ENCODE data around the gene DSCAML1. TPM values are rescaled to one million over a fixed set of nuclear protein-coding genes. Genes with fewer than 3 reads are reported as not detected.

DSCAML1 gene
- total RNA-seq, 1 experiment from 2014 or later, result not detected

DNA sequence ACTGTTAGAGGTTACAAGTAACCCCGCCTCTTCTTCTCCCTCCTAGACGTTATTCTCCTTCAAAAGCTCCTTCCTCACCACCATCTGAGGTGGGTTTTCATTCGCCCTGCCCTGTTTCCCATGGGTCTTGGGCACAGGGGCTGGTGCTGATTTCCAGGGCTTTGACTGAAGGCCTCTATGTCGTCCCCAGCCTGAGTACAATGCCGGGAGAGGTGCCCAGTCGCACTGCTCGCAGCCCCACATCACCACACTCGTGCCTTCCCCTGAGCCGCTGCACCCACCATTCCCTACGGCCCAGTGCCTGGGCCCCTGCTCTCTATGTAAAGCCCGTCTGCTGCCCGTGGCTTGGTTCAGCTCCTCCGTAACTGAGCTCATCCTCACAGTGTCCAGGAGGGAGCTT, 169.8 kb downstream of the DSCAML1 start:
- no peaks in the 10 kb centered on the region for H3K36me3 ChIP-seq (ENCODE audit: control insufficient read depth in 1 of 2, insufficient read depth in 2 of 2, low read length in 2 of 2)
- no peak overlapping the region for H3K27ac ChIP-seq (ENCODE audit: low read depth, low read length)
- no peak overlapping the region for H3K4me3 ChIP-seq (replicated peaks in 1 of 2; ENCODE audit: low read depth in 1 of 2, low read length in 2 of 2)
- ChIA-PET RAD21 (ENCODE audit: low non-redundant PET in 1 of 2, low total read pairs in 2 of 2, uncharacterized antibody in 2 of 2, unreplicated experiment in 2 of 2) (no interaction called here), POLR2A (no interaction called here), CTCF (interaction anchor here (1.1 kb wide), 1 partner anchor 9 kb away, joined by 3 read pairs; no protein-coding TSS in a partner anchor)
- no peak overlapping the region for H2AFZ ChIP-seq (ENCODE audit: low read depth, low read length, poor library complexity, severe bottlenecking)
- no peak overlapping the region for H3K9ac ChIP-seq (ENCODE audit: low read length)
- no peaks in the 10 kb centered on the region for H3K9me2 ChIP-seq (ENCODE audit: insufficient read depth)
- DNase-seq (ENCODE audit: low read depth, low spot score), result no peak
- no peaks in the 10 kb centered on the region for H3K79me2 ChIP-seq (ENCODE audit: insufficient read depth, low read length)
- no peak for ATAC-seq
- intact Hi-C loops (cut with micrococcal nuclease), result no loop called here
- no TSS peak for BruUV-seq (replicated peaks)
- H3K4me1 ChIP-seq (ENCODE audit: control insufficient read depth in 1 of 2, insufficient read depth in 2 of 2, low read length in 2 of 2), result no peaks in the 10 kb centered on the region
- H4K20me1 ChIP-seq (ENCODE audit: insufficient read depth), result no peaks in the 10 kb centered on the region
- H3K27me3 ChIP-seq (ENCODE audit: insufficient read depth, low read length), result peaks cover 17% of the 10 kb centered on the region; the same call in 1 of the 2 replicates
- H3K9me3 ChIP-seq (ENCODE audit: control insufficient read depth in 1 of 2, insufficient read depth in 1 of 2, low read depth in 1 of 2, low read length in 2 of 2), result peaks cover 1 to 3% of the 10 kb centered on the region in 2 experiments; a peak in 2 of 4 replicates
- no peak overlapping the region for H3K4me2 ChIP-seq (ENCODE audit: low read length)
- TF ChIP-seq EZH2 (IDR thresholded peaks at IDR 0.05), result no peak

DNA sequence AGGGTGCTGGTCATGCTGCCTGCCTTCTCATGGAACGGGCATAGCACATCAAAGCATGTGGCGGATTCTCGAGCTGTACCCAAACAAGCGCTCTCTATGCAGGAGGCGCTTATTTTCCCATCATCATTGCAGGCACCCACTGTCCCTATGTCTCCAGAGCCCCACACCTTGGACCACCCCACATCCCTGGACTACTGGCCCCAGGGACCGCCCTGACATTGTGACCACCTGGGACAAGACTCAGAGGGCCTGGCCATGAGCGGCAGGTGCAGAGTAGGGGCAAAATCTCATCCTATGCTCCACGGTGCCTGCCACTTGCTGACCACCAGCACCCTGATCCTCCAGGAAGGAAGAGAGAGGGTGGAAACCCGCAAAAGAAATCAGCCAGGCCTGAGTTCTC, 170.4 kb downstream of the DSCAML1 start:
- H3K79me2 ChIP-seq (ENCODE audit: insufficient read depth, low read length), result no peaks in the 10 kb centered on the region
- ChIA-PET RAD21 (ENCODE audit: low non-redundant PET in 1 of 2, low total read pairs in 2 of 2, uncharacterized antibody in 2 of 2, unreplicated experiment in 2 of 2) (no interaction called here), POLR2A (no interaction called here), CTCF (interaction anchor here (1.1 kb wide), 1 partner anchor 8 kb away, joined by 3 read pairs; no protein-coding TSS in a partner anchor)
- peaks cover 17% of the 10 kb centered on the region; the same call in 1 of the 2 replicates for H3K27me3 ChIP-seq (ENCODE audit: insufficient read depth, low read length)
- ATAC-seq, result no peak
- H3K36me3 ChIP-seq (ENCODE audit: control insufficient read depth in 1 of 2, insufficient read depth in 2 of 2, low read length in 2 of 2), result no peaks in the 10 kb centered on the region
- no peak overlapping the region for H3K4me2 ChIP-seq (ENCODE audit: low read length)
- intact Hi-C loops (cut with micrococcal nuclease), result no loop called here
- no peaks in the 10 kb centered on the region for H3K4me1 ChIP-seq (ENCODE audit: control insufficient read depth in 1 of 2, insufficient read depth in 2 of 2, low read length in 2 of 2)
- no peak for TF ChIP-seq TCF7L2 (IDR thresholded peaks at IDR 0.05; ENCODE audit: borderline replicate concordance, extremely low read depth, insufficient read depth, insufficient read length)
- no peak for TF ChIP-seq FOSL1 (IDR thresholded peaks at IDR 0.05; ENCODE audit: low read depth)
- no peak for TF ChIP-seq EZH2 (IDR thresholded peaks at IDR 0.05)
- TF ChIP-seq EZH2phosphoT487 (IDR thresholded peaks at IDR 0.05; ENCODE audit: borderline replicate concordance), result no peak
- no peak for TF ChIP-seq POLR2A (IDR thresholded peaks at IDR 0.05; ENCODE audit: borderline replicate concordance, extremely low read depth, insufficient read depth, insufficient read length)
- TF ChIP-seq JUND (IDR thresholded peaks at IDR 0.05), result no peak
- TF ChIP-seq ELF1 (IDR thresholded peaks at IDR 0.05; ENCODE audit: borderline replicate concordance, low read depth), result no peak
- TF ChIP-seq SRF (IDR thresholded peaks at IDR 0.05; ENCODE audit: low read depth), result no peak
- no peak for TF ChIP-seq ZNF274 (IDR thresholded peaks at IDR 0.05; ENCODE audit: low read depth, low read length)
- no peak overlapping the region for H2AFZ ChIP-seq (ENCODE audit: low read depth, low read length, poor library complexity, severe bottlenecking)
- BruUV-seq (replicated peaks), result no TSS peak
- H3K9me2 ChIP-seq (ENCODE audit: insufficient read depth), result no peaks in the 10 kb centered on the region
- no peaks in the 10 kb centered on the region for H4K20me1 ChIP-seq (ENCODE audit: insufficient read depth)
- DNase-seq (ENCODE audit: low read depth, low spot score), result no peak
- H3K4me3 ChIP-seq (replicated peaks in 1 of 2; ENCODE audit: low read depth in 1 of 2, low read length in 2 of 2), result no peak overlapping the region
- H3K9me3 ChIP-seq (ENCODE audit: control insufficient read depth in 1 of 2, insufficient read depth in 1 of 2, low read depth in 1 of 2, low read length in 2 of 2), result peaks cover 8 to 9% of the 10 kb centered on the region in 2 experiments; a peak in 3 of 4 replicates
- H3K9ac ChIP-seq (ENCODE audit: low read length), result no peak overlapping the region
- H3K27ac ChIP-seq (ENCODE audit: low read depth, low read length), result no peak overlapping the region

All from HCT116 (cell line).